K562 treated with DMSO at 1 percent for 12 hours (cell line): Measurements from ENCODE around the gene SYT5. TPM values are rescaled to one million over a fixed set of nuclear protein-coding genes. Genes with fewer than 3 reads are reported as not detected.

Source experiments
- total RNA-seq: library from RNA; unstranded; fragments of 300-600 nt; gene quantifications from 2 replicates; pipeline ENCODE4 v1.2.3, GENCODE V29; 2022; ENCODE audit not compliant: insufficient read depth

SYT5 gene
- total RNA-seq: 1.7 and 2.5 TPM in 2 replicates

DNA sequence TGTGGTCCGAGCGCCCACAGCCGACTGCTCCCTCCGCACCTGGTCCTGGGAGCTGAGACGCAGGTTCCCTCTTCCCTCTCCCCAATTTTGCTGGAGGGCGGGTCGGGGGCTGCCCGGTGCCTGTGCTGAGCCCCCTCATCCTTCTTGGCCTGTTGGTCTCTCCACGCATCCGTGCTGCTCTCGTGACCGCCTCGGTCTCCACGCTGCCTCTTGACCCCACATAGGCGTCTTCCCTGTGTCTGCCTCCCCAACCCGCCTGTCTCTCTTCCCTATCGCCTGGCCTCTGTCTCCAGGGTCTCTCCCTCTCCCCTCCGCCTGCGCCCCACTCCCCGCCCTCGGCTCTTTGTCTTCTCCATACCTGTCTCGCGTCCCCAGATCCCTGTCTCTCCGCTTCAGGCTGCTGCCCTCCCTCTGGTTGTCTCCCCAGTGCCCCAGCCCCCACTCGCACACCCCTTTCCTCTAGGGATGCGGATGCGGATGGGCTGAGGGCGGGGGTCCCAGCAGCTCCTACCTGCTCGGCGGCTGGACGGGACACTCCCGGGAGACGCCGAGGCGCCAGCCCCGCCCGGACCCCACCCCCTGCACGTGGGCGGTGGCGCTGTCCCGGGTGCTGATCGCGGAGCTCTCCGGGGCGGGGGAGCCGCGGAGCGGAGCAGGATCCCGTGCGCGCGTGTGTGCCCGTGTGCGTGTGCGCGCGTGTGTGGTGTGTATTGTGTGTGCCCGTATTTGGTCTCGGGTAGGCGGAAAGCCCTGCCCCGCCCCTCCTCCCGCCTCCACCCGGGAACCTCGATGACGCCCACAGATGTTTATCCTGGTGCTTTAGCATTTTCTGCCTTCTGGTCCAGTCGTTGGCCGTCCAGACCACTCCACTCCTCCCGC, at the start of gene SYT5:
SYT5 (minus strand) TSS at position 684 of the 879 bp plus-strand sequence. CDS start 1,248 bp downstream, outside the sequence.

DNA sequence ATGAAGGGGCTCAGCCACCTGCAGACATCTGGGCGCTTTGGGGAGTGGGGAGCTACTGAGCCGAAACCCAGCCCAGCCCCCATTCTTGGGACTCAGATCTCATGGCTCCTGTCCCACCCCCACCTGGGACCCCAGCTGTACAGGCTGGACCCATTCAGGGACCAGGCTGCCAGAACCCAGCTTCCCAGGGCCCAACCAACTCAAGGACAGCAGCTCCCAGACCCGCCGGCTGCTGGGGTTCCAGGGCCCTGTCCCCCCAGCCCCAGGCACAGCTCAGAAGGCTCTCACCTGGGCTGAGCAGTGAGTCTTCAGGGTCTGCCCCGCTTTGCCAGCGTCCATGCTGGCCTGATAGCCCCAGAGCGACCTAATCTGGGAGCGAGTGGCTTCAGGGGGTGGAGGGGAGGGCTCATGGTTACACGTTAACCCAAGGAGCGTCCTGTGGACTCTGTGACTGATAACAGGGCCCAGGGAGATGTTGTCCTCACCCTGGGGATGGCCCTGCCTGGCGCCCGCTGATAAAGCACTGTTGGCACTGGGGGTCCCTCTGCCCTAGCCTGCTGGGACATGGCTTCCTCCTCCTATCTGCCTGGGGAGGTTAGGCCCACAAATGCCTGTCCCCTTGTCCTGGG, 48.4 kb upstream of the SYT5 start, which contains the start of gene TMEM86B:
TMEM86B (minus strand) TSS at position 361 of the 629 bp plus-strand sequence; CDS start at position 339, 22 bp downstream.

DNA sequence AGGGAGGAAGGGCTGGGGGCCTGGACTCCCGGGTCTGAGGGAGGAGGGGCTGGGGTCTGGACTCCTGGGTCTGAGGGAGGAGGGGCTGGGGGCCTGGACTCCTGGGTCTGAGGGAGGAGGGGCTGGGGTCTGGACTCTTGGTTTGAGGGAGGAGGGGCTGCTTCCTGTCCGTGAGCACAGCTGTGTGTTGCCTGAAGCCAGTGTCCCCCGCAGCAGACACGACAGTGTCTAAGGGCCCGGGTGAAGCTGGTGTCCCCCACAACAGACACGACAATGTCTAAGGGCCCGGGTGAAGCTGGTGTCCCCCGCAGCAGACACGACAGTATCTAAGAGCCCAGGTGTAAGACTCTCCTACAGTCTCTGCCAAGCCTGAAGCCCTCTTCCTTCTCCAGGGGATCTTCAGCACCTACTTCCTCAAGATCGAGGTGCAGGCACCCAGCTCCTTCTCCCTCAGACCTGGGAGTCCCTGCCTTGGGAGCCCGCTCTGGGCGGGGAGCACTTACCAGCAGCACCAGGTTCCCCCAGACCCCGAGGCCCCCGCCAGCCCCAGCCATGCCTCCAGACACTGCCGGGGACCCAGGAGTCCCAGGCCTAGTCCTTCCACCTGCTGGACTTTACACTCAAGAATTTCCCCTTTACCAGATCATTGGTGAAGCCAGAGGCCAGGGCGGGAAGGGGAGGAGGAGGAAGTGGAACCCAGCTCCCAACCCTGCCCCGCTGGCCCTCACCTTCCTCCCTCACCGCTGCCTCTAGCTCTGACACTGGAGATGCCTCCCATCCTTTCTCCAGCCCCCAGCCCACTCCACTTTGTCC, 29.0 kb upstream of the SYT5 start, which contains the start of gene PTPRH:
PTPRH (minus strand) TSS at position 622 of the 813 bp plus-strand sequence; CDS start at position 554, 68 bp downstream.

DNA sequence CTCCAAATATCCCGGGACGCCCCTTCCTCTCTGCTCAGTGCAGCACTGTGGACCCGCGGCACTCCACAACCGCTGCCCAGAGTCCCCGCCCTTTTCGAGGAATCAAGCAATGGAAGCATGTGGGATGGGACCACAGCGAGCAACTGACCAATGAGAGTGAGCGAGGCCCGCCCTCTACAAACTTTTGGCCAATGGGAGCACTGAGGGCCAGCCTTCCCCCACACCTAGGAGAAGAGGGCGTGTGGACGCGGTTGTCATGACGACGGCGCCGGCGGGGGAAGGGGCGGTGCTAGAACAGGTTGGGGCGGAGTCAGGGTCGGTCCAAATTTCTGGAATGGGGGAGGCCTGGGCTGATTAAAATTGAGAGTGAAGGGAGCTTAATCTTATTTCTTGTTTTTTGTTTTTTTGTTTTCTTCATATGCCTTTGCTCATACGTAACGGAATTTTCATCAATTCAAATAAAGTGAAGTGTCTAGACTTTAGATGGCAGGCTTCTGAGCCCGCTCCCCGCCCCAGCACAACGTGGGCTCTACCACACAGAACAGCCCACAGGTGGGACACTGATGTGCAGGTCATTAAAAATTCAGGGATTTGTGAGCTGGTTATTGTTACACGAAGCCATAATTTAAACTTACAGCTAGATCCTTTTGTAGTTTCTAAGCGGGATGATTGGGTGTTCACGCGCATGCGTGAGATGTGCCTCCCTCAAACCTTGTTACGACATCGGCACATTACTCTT, 13.4 kb downstream of the SYT5 start, which contains the start of gene DNAAF3:
DNAAF3 (minus strand) TSS at position 84 of the 739 bp plus-strand sequence. CDS start 200 bp downstream, outside the sequence.

DNA sequence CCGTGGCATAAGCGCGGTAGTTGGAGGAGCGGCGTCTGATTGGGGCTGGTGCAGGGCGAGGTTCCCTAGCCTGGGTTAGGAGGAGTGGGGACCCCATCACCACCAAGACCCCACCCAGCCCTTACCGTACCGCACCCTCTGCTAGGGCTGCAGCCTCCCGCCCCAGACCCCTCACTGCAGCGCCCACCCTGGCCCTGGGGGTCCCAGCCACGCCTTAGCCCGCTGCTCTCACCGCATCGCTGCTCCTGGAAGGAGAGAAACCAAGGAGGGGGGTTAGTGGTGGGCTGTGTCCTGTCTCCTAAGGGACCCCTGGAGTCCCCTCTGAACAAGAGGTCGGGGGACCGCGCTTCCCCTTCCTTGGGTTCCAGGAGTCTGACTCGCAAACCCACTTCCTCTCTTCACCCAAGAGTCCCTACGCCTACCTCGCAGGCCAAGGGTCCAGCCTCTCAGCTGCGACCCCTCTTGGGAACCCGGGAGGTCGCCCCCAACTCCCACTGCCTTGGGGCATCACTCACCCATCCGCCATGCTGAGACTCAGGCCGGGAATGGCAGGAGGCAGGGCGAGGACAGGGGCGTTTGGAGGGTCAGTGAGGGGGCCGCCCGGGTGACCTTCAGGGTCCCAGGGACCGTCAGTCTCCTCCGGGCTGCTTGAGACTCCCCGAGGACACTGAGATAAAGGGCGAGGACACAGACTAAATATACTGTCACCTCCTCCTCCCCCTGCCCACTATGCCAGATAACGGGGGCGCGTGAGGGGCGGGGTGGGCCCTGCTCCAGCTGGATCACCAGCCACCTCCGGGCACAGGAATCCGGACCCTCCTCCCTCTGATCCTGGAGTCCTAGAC, 22.8 kb downstream of the SYT5 start, which contains the start of gene TNNI3:
TNNI3 (minus strand) TSS at position 669 of the 845 bp plus-strand sequence; CDS start at position 526, 143 bp downstream.

DNA sequence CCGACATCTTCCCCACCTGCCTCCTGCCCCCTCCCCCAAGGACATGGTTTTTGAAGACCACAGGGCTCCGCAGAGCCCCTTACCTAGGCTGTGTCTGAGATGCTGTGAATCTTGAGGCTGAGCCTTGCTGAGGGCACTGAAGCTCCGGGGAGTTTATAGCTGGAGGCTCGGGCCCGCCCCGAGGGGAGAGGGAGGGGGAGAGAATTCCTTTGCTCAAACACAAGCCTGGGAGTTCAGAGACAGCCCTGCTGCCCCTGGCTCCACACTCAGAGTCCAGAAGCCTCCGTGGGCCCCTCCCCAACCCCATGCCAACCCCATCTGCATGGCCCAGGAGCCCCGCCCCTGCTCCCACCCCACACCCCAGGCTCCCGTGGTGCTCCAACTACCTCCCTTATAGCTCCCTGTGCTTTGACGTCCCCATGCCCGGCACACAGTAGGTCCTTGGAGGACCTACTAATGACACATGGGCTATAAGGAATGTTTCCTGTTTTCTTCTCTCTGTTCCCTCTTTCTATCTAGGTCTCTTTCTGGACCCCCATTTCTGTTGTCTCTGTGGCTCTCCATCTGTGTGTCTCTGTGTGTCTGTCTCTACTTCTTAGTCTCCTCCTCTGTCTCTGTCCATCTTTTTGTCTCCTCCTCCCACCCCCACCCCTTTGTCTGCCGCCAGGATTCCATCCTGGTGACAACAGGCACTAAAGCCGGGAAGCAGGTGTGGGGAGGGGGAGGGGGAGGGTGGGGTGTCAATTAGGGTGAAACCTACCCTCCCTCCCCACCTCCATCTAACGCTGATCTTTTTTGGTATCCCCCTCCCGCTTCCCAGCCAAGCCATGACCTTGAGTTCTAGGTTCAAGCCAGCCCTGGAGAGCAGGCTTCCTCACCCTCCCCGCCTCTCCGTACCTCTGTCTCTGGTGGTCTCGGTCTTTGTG, 30.7 kb downstream of the SYT5 start, which contains the start of gene TNNT1:
TNNT1 (minus strand) TSS at position 129 of the 926 bp plus-strand sequence. CDS start 2,049 bp downstream, outside the sequence.

Other genes with a start within 250 kb of the SYT5 start
- 0.19 TPM in 1 of 2 replicates, not detected in the other for gene NLRP7, start 232.8 kb downstream of the SYT5 start, total RNA-seq
- 21.9 and 41.0 TPM in 2 replicates for gene NLRP2, start 213.9 kb downstream of the SYT5 start, total RNA-seq
- 0.97 and 1.4 TPM in 2 replicates for gene GP6, start 142.0 kb downstream of the SYT5 start, total RNA-seq
- 20.5 and 29.5 TPM in 2 replicates for gene RDH13, start 117.1 kb downstream of the SYT5 start, total RNA-seq
- gene EPS8L1, start 104.4 kb downstream of the SYT5 start, total RNA-seq: 15.4 and 16.9 TPM in 2 replicates
- 85.5 and 96.1 TPM in 2 replicates for gene PPP1R12C, start 62.7 kb downstream of the SYT5 start, total RNA-seq
- 273 and 285 TPM in 2 replicates for gene TNNT1, start 31.1 kb downstream of the SYT5 start, total RNA-seq
- gene TNNI3, start 22.6 kb downstream of the SYT5 start, total RNA-seq: 40.1 and 85.1 TPM in 2 replicates
- gene DNAAF3, start 13.7 kb downstream of the SYT5 start, total RNA-seq: 10.1 and 13.7 TPM in 2 replicates
- gene PTPRH, start 29.2 kb upstream of the SYT5 start, total RNA-seq: 21.5 and 35.6 TPM in 2 replicates
- 11.5 and 15.2 TPM in 2 replicates for gene TMEM86B, start 48.5 kb upstream of the SYT5 start, total RNA-seq
- gene PPP6R1, start 78.7 kb upstream of the SYT5 start, total RNA-seq: 46.2 and 90.6 TPM in 2 replicates
- 58.4 and 81.1 TPM in 2 replicates for gene HSPBP1, start 99.8 kb upstream of the SYT5 start, total RNA-seq
- 4.5 and 10.7 TPM in 2 replicates for gene BRSK1, start 103.7 kb upstream of the SYT5 start, total RNA-seq
- 2.9 and 5.4 TPM in 2 replicates for gene TMEM150B, start 145.1 kb upstream of the SYT5 start, total RNA-seq
- 51.9 and 64.6 TPM in 2 replicates for gene KMT5C, start 159.6 kb upstream of the SYT5 start, total RNA-seq
- 0.33 and 0.78 TPM in 2 replicates for gene COX6B2, start 174.4 kb upstream of the SYT5 start, total RNA-seq
- gene GARIN5B, start 183.0 kb upstream of the SYT5 start, total RNA-seq: not detected in 2 replicates
- not detected in 2 replicates for gene IL11, start 190.2 kb upstream of the SYT5 start, total RNA-seq
- gene TMEM190, start 196.5 kb upstream of the SYT5 start, total RNA-seq: not detected in 2 replicates
- gene TMEM238, start 204.0 kb upstream of the SYT5 start, total RNA-seq: 13.7 and 15.5 TPM in 2 replicates
- gene RPL28, start 205.6 kb upstream of the SYT5 start, total RNA-seq: 3,491 and 4,700 TPM in 2 replicates
- gene UBE2S, start 227.5 kb upstream of the SYT5 start, total RNA-seq: 348 and 598 TPM in 2 replicates